HG02884 (cell line): ENCODE results near the gene NUP133.

Source experiments
- ATAC-seq: cut with Tn5 transposase; IDR thresholded peaks from one replicate; pipeline ENCODE4 v1.9.1; 2021; ENCODE audit warnings: mild to moderate bottlenecking, moderate library complexity; ENCODE audit not compliant: unreplicated experiment

NUP133 gene

DNA sequence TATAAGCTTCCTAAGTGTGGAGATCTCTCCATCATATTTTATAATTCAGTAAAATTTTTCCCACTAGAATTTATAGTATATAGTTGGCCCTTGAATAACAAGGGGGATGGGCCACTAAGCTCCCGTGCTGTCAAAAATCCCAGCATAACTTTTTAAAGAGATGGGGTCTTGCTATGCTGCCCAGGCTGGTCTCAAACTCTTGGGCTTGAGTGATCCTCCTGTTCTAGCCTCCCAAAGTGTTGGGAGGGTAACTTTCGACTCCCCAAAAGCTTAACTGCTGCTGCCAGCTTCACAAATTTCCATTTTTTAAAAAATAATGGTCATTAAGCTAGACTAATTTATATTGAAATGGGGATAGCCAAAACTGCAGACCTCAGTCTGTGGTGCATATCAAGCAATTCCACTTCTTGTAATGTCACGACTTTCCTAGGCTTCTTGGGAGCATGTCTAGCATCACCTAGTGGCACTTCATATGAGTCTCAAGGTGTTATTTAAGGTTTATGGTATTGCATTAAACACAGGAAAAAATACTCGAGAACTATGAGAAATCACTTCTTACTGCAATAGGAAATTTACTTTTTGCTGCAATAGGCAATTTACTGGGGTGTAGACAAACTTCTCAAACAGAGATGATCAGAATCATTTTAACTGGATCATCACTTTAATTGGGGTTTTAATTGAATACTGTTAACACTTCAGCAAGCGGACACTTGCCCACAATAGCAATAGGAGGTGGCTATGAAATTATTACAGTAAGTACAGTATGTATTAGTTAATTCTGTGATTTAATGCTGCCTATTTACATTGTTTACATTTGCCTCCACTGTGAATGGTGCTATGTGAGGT is 55.0 kb downstream of the NUP133 start:
- no peak for ATAC-seq

DNA sequence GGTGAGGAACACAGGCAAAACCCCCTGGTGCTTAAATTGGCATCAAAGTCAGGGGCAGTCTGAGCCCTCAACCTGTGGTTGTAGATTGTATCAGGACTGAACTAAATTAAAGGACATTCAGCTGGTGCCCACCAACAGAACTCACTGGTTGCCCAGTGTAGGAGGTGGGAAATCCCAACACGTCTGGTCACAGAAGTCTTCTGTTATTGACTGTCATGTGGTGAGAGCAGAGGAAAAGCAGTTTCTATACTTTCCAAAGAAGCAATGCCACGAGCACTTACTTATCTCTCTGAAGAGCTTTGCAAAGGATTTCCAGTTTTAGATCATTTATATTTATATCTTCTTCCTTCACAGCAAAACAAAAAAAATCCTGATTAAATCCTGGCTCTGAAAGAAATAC is 59.3 kb downstream of the NUP133 start:
- no peak for ATAC-seq

GRCh38 chr1:229448354-229448753 is 59.8 kb downstream of the NUP133 start:
- ATAC-seq = no peak

DNA sequence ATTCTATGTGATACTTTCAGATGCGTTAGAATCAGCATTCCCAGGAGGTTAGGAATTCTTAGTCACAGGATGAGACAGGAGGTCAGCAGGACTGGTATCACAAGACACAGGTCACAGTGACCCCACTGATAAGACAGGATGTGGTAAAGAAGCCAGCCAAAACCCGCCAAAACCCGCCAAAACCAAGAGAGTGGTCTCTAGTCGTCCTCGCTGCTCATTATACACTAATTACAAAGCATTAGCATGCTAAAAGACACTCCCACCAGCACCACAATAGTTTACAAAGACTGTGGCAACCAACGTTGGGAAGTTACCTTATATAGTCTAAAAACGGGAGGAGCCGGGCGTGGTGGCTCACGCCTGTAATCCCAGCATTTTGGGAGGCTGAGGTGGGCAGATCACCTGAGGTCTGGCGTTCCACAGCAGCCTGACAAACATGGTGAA is 60.3 kb downstream of the NUP133 start:
- ATAC-seq = no peak

DNA sequence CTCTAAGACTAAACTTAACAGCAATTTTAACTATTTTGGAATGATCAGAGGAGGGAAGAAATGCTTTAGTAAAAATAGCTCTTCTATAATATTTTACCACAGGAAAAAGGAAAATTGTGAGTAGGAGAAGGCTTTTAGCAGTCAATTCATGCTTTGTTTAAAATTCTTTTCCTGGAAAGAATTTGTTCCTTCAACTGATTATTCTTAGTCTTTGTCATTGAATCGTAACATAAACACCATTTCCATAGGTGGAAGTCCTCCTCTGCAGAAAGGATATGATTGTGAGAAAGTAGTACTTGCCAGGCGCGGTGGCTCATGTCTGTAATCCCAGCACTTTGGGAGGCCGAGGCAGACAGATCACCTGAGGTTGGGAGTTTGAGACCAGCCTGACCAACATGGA is 62.3 kb downstream of the NUP133 start:
- ATAC-seq = no peak

GRCh38 chr1:229440851-229441537 is 67.1 kb downstream of the NUP133 start:
- peak; percentile 98 for ATAC-seq

DNA sequence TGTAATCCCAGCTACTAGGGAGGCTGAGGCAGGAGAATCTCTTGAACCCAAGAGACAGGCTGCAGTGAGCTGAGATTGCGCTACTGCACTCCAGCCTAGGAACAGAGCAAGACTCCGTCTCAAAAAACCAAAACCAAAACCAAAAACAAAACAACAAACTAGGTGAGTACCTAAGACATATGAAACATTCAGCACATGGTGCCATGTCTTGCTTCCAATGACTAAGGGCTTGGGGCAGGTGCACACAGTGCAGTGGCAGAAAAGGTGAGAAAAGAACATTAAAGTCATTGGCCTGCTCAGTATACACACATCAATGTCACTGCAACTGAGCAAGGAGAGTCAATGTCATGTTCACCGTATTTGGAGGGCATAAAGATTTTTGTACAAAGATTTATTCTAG is 70.1 kb downstream of the NUP133 start:
- ATAC-seq = no peak

GRCh38 chr1:229437443-229437842 is 70.7 kb downstream of the NUP133 start:
- ATAC-seq = no peak

GRCh38 chr1:229436201-229436600 is 71.9 kb downstream of the NUP133 start:
- no peak for ATAC-seq

DNA sequence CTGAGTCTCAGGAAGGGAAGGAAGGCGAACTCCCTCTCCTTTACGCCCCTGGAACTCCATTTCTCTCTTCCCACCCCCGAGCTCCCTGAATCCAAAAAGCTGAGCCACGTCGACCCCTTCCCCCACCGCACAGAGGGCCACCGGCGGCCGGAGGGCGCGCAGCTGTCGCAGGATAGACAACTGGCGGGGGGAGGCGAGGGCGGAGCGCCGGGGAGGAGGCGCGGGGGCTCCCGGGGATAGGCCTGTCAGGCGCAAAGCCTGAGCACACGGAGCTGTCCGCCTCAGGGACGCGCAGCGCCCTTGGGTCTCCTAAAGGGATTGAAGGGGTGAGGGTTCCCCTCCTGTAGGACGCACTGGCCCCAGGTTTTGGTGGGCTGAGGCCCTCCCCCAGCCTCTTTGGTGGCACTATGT is 73.5 kb downstream of the NUP133 start:
- no peak for ATAC-seq

- ATAC-seq = no peak
Observed at GRCh38 chr1:229434005-229434640, 74.0 kb downstream of the NUP133 start, which contains the start of gene ACTA1. ACTA1 (minus strand) TSS chr1:229434094; CDS start chr1:229433115, 979 bp downstream.

DNA sequence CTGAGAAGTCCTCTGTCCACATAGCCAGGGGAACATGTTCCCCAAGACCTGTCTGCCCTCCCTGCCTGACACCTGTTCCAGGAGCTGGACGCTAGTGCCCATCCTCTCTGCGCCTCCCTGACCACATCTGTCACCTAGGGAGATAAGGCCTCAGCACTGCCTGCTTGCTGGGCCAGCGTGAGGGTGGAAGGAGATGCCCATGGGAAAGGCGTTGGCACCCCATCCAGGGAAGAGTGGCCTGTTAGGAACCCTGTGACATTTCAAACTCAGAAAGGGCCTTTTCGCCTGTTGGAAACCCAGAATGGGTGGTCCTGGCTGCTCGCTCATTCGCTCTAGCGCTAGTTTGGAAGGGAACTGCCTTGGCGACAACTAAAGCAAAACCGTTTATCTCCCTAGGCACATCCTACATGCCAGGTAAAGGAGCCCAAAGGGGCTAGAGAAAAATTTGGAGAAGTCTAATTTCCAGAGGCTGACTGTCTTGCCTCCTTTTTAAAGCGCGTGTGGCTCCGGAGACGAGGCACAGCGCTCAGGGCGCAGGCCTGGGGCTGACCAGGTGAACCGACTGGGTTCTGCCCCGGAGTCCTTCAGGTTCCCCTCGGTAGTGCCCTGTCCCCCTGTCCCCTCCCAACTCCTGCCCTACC is 74.7 kb downstream of the NUP133 start:
- no peak for ATAC-seq

GRCh38 chr1:229432905-229433304 is 75.2 kb downstream of the NUP133 start:
- no peak for ATAC-seq

DNA sequence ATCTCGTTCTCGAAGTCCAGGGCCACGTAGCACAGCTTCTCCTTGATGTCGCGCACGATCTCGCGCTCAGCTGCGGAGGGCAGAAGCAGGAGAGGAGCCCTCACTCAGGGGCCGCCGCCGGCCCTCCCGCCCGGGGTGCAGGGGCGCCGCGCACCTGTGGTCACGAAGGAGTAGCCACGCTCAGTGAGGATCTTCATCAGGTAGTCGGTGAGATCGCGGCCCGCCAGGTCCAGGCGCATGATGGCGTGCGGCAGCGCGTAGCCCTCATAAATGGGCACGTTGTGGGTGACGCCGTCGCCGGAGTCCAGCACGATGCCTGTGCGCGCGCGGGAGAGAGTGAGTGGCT is 76.1 kb downstream of the NUP133 start:
- ATAC-seq = no peak

DNA sequence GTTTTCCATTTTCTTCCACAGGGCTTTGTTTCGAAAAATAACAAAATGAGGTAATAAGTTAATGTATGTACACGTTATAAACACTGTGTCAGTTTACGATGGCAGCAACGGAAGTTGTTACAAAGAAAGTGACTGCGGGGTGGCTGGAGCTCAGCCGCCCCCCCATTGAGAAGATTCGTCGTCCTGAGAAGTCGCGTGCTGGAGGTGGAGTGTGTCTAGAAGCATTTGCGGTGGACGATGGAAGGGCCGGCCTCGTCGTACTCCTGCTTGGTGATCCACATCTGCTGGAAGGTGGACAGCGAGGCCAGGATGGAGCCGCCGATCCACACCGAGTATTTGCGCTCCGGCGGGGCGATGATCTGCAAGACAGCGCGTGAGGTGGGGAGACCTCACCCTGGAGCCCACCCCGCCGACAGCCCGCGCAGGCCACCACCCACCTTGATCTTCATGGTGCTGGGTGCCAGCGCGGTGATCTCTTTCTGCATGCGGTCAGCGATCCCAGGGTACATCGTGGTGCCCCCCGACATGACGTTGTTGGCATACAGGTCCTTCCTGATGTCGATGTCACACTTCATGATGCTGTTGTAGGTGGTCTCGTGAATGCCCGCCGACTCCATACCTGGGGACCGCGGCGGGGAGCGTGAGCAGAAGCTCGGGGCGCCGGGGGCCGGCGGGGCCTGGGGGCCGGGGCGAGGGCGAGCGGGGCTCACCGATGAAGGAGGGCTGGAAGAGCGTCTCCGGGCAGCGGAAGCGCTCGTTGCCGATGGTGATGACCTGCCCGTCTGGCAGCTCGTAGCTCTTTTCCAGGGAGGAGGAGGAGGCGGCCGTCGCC is 76.6 kb downstream of the NUP133 start:
- no peak for ATAC-seq

DNA sequence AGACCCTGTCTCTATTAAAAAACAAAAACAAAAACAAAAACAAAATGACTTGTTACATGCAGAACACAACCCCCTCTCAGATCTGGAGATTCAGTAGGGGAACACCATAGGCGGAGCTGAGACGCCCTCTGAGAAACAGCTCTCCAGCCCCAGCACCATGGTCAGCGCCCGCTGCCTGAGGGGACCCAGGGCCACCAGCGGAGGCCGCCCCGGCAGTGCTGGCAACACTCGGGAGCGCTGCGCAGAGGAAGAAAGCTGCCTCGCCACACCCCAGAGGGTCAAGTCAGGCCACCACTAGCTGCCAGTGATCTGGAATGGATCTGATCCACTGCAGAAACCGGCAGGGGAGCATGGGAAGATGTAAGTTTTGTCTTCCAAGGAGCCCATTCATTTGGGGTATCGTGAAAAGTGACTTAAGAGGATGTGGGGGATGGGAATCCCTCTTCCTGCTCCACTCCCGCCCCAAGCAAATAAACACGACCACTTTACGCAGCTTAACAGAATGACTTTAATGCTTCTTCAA is 77.3 kb downstream of the NUP133 start:
- no peak for ATAC-seq

- ATAC-seq = no peak
Observed at GRCh38 chr1:229428256-229428655, 79.9 kb downstream of the NUP133 start.

DNA sequence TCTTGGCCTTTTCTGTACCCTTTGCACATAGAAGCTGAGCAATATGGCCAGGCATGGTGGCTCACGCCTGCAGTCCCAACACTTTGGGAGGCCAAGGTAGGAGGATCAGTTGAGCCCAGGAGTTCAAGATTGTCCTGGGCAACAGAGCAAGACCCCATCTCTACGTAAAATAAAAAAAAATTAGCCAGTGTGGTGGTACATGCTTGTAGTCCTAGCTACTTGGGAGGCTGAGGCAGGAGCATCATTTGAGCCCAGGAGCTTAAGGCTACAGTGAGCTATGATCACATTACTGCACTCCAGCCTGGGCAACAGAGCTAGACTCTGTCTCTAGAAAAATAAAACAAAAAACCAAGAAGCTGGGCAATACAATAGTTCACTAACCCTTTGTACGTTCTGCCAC is 80.6 kb downstream of the NUP133 start:
- no peak for ATAC-seq

DNA sequence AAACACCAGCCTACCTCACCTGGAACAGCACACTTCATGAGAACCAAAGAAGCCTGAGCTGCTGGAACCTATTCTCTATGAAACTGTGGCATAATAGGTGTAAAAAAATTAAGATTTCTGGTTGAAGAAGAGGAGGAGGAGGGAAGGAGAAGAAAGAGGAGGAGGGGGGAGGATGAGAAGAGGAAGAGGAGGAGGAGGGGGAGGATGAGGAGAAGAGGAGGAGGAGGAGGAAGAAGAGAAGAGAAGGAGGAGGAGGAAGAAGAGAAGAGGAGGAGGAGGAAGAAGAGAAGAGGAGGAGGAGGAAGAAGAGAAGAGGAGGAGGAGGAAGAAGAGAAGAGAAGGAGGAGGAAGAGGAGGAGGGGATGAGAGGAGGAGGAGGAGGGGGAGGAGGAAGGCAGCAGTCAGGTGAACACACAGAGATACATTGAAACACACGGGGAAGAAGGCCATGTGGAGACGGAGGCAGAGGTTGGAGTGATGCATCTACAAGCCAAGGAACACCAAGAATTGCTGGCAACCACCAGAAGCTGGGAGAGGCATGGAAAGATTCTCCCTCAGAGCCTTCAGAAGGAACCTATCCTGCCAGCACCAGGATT is 82.5 kb downstream of the NUP133 start:
- no peak for ATAC-seq

DNA sequence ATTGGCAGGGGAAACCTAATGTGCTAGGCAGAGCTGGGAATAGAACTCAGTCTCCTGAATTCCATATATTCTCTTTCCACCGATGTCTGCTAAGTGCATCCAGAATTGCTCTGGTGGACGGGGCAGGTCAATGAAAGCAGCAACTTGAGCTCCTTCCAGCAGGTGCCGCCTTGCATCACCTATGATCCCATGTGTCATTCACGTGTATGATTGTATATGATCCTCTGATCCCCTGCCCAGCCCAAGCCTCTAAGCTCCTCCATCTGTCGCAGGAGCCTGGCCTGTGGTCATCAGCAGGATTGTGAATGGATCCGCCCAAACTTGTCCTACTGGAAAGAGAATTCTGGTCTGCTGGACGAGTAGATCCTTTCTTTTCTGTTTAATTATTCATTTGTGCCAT is 87.4 kb downstream of the NUP133 start:
- ATAC-seq = no peak
